Loucy (cell line): ENCODE results near the gene PLEKHF1.

Experiments used
- EZH2phosphoT487 ChIP-seq: fragments of 200-600 bp; IDR thresholded peaks from 2 replicates; pipeline ENCODE4 v1.6.1; 2018; ENCODE audit warnings: antibody characterized with exemption, mild to moderate bottlenecking, moderate library complexity, borderline replicate concordance
- TF ChIP-seq, protein P1 (sequence below): fragments of 200-600 bp; sonication (generic); conservative IDR thresholded peaks from 2 replicates; pipeline ENCODE4 v1.5.1; 2014; ENCODE audit warnings: mild to moderate bottlenecking, antibody characterized with exemption, low read length

DNA sequence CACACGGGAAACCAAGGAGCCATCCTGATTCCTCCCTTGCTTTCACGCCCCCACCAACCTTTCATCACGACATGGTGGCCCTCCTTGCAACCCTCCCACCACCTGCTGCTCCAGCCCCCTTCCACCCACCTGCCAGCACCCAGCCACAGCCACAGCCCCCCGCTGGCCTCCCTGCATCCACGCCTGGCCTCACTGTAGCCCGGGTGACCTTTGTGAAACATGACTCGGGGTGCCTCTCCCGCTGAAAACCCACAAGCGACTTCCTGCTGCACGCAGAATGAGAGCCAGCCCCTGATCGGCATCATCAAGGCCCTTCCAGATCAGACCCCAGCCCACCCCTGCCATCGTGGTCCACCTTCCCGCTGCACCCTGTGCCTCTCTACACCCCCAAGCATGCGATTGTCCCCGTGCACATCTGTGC is 44.3 kb upstream of the PLEKHF1 start:
- TF ChIP-seq, protein P1, sequence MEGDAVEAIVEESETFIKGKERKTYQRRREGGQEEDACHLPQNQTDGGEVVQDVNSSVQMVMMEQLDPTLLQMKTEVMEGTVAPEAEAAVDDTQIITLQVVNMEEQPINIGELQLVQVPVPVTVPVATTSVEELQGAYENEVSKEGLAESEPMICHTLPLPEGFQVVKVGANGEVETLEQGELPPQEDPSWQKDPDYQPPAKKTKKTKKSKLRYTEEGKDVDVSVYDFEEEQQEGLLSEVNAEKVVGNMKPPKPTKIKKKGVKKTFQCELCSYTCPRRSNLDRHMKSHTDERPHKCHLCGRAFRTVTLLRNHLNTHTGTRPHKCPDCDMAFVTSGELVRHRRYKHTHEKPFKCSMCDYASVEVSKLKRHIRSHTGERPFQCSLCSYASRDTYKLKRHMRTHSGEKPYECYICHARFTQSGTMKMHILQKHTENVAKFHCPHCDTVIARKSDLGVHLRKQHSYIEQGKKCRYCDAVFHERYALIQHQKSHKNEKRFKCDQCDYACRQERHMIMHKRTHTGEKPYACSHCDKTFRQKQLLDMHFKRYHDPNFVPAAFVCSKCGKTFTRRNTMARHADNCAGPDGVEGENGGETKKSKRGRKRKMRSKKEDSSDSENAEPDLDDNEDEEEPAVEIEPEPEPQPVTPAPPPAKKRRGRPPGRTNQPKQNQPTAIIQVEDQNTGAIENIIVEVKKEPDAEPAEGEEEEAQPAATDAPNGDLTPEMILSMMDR = no peak
- TF ChIP-seq EZH2phosphoT487 = no peak
